Neuronal stem cell (in vitro differentiated cells): Measurements from ENCODE around the gene ALKBH8.
A peak's percentile ranks its signal among the peaks of the same experiment; 100 is the strongest.
"Not testable (repeated sequence)": the region's sequence is repeated elsewhere in the genome, so short reads cannot be mapped to it uniquely, and the experiment has no call there.

Source experiments
- DNase-seq: peaks from one replicate; pipeline ENCODE4 v3.0.0-alpha.2; 2013; ENCODE audit warnings: low spot score
- H2AFZ ChIP-seq: one replicate; pipeline ENCODE4 v1.6.1; 2013; ENCODE audit warnings: mild to moderate bottlenecking, low read length, inconsistent platforms
- H2AK5ac ChIP-seq: 2 replicates; pipeline ENCODE4 v1.6.1; 2013; ENCODE audit warnings: low read depth, mild to moderate bottlenecking, inconsistent platforms, low read length, moderate library complexity, mixed read lengths
- H2BK120ac ChIP-seq: 2 replicates; pipeline ENCODE4 v1.6.1; 2013; ENCODE audit warnings: low read depth, mild to moderate bottlenecking, inconsistent platforms, low read length, moderate library complexity, mixed read lengths
- H2BK12ac ChIP-seq: one replicate; pipeline ENCODE4 v1.6.1; 2013; ENCODE audit warnings: low read length, inconsistent platforms
- H2BK15ac ChIP-seq: 2 replicates; pipeline ENCODE4 v1.6.1; 2013; ENCODE audit warnings: mild to moderate bottlenecking, low read length, inconsistent platforms, mixed read lengths
- H2BK5ac ChIP-seq: one replicate; pipeline ENCODE4 v1.6.1; 2013; ENCODE audit warnings: inconsistent platforms, mild to moderate bottlenecking, low read length, moderate library complexity
- H3K14ac ChIP-seq: one replicate; pipeline ENCODE4 v1.6.1; 2013; ENCODE audit warnings: low read length, inconsistent platforms
- H3K18ac ChIP-seq: 2 replicates; pipeline ENCODE4 v1.6.1; 2013; ENCODE audit warnings: low read length, inconsistent platforms
- H3K23ac ChIP-seq: 2 replicates; pipeline ENCODE4 v1.6.1; 2013; ENCODE audit warnings: low read depth, mild to moderate bottlenecking, mixed read lengths, low read length, inconsistent platforms; ENCODE audit not compliant: poor library complexity
- H3K27ac ChIP-seq: replicated peaks from 3 replicates; pipeline ENCODE4 v1.5.1; 2013; ENCODE audit warnings: low read length, inconsistent platforms
- H3K27me3 ChIP-seq, 3 experiments: 2 replicates each; pipeline ENCODE4 v1.6.1; 2013; ENCODE audit warnings: low read length in 3 of 3, mild to moderate bottlenecking in 2 of 3, inconsistent platforms in 1 of 3, low read depth in 1 of 3, mixed read lengths in 1 of 3, moderate library complexity in 1 of 3; ENCODE audit not compliant: control insufficient read depth in 3 of 3, insufficient read depth in 3 of 3
- H3K36me3 ChIP-seq, 2 donors: replicated peaks in 1 of 2; 2 replicates each; pipeline ENCODE4 v1.6.1; 2013; ENCODE audit warnings: low read length in 2 of 2; ENCODE audit not compliant: control insufficient read depth in 2 of 2, insufficient read depth in 2 of 2
- H3K4ac ChIP-seq: 2 replicates; pipeline ENCODE4 v1.6.1; 2013; ENCODE audit warnings: inconsistent platforms, mild to moderate bottlenecking, low read length, moderate library complexity
- H3K4me1 ChIP-seq, 2 donors: 1 replicate in 1 of 2; 2 replicates in 1 of 2; pipeline ENCODE4 v1.6.1; 2013; ENCODE audit warnings: low read length in 2 of 2, low read depth in 1 of 2; ENCODE audit not compliant: control insufficient read depth in 2 of 2, insufficient read depth in 1 of 2
- H3K4me2 ChIP-seq: one replicate; pipeline ENCODE4 v1.6.1; 2013; ENCODE audit warnings: mild to moderate bottlenecking, low read length, inconsistent platforms; ENCODE audit not compliant: insufficient read depth, poor library complexity, severe bottlenecking
- H3K4me3 ChIP-seq, 2 donors: 2 replicates each; pipeline ENCODE4 v1.5.1; 2013; ENCODE audit warnings: low read length in 2 of 2, mild to moderate bottlenecking in 2 of 2, inconsistent platforms in 1 of 2, moderate library complexity in 1 of 2
- H3K79me1 ChIP-seq: one replicate; pipeline ENCODE4 v1.6.1; 2013; ENCODE audit warnings: low read depth, mild to moderate bottlenecking, inconsistent platforms, low read length, moderate library complexity
- H3K9ac ChIP-seq: one replicate; pipeline ENCODE4 v1.6.1; 2013; ENCODE audit warnings: mild to moderate bottlenecking, low read depth, low read length, inconsistent platforms; ENCODE audit not compliant: poor library complexity
- H3K9me3 ChIP-seq, 2 donors: replicated peaks in 1 of 2; 2 replicates each; pipeline versions ENCODE3 to v1.6.1; 2013; ENCODE audit warnings: low read length in 2 of 2, mild to moderate bottlenecking in 2 of 2, inconsistent platforms in 1 of 2, low read depth in 1 of 2, mixed read lengths in 1 of 2, moderate library complexity in 1 of 2; ENCODE audit not compliant: control insufficient read depth in 2 of 2, insufficient read depth in 1 of 2
- H4K8ac ChIP-seq: one replicate; pipeline ENCODE4 v1.6.1; 2013; ENCODE audit warnings: low read depth, mild to moderate bottlenecking, inconsistent platforms, low read length, moderate library complexity
- H4K91ac ChIP-seq: one replicate; pipeline ENCODE4 v1.6.1; 2013; ENCODE audit warnings: low read length, low read depth, mild to moderate bottlenecking, inconsistent platforms; ENCODE audit not compliant: poor library complexity
- WGBS, 2 donors: extraction: QIAGEN DNeasy Blood & Tissue Kit; methylation state at CpG; one replicate each; pipeline ENCODE4 v1.1.7; 2013; ENCODE audit warnings: missing lambda C conversion rate in 2 of 2, mixed read lengths in 1 of 2; ENCODE audit not compliant: insufficient read length in 2 of 2, insufficient replicate concordance in 1 of 2; ENCODE audit errors: extremely low coverage in 2 of 2; 5-methylcytosine and 5-hydroxymethylcytosine counted together

ALKBH8 gene

GRCh38 chr11:107576497-107577345, 11.2 kb upstream of the ALKBH8 start:
- not testable (repeated sequence) for H2AFZ ChIP-seq, H3K9ac ChIP-seq, H2BK12ac ChIP-seq, H2AK5ac ChIP-seq, H3K36me3 ChIP-seq, H3K4me2 ChIP-seq, H3K4me1 ChIP-seq, H3K14ac ChIP-seq, H2BK5ac ChIP-seq, H3K18ac ChIP-seq, H3K4ac ChIP-seq, H3K4me3 ChIP-seq, H2BK15ac ChIP-seq, H2BK120ac ChIP-seq, H4K8ac ChIP-seq, H3K27ac ChIP-seq, H3K79me1 ChIP-seq, H3K9me3 ChIP-seq, H3K27me3 ChIP-seq, H4K91ac ChIP-seq, H3K23ac ChIP-seq
- WGBS, 2 donors: no CpG with 5 or more reads among the region's 2 CpGs
- DNase-seq: peak; percentile 30

- Histone ChIP-seq H3K23ac (no peak overlapping the region), H3K27me3 (no peaks in the 10 kb centered on the region), H3K14ac (no peak overlapping the region), H3K4ac (no peak overlapping the region), H3K4me2 (no peak overlapping the region), H2BK5ac (no peak overlapping the region), H2BK120ac (no peak overlapping the region), H4K91ac (no peak overlapping the region), H3K27ac (no peak overlapping the region), H2BK15ac (no peak overlapping the region), H3K18ac (no peak overlapping the region), H3K9ac (no peak overlapping the region), H3K4me1 (no peaks in the 10 kb centered on the region), H2AFZ (no peak overlapping the region), H2AK5ac (no peak overlapping the region), H3K36me3 (no peaks in the 10 kb centered on the region), H3K9me3 (no peaks in the 10 kb centered on the region), H3K4me3 (no peak overlapping the region), H3K79me1 (no peaks in the 10 kb centered on the region), H2BK12ac (no peak overlapping the region), H4K8ac (no peak overlapping the region)
- no CpG with 5 or more reads among the region's 1 CpG for WGBS, 2 donors
- no peak for DNase-seq
Observed at GRCh38 chr11:107573438-107573837, 7.9 kb upstream of the ALKBH8 start.

- Histone ChIP-seq H3K23ac (no peak overlapping the region), H3K14ac (peak overlapping the region; percentile 38), H2BK5ac (no peak overlapping the region), H3K27ac (no peak overlapping the region), H3K9me3 (no peaks in the 10 kb centered on the region), H3K36me3 (no peaks in the 10 kb centered on the region), H3K4me2 (no peak overlapping the region), H2AK5ac (no peak overlapping the region), H4K91ac (no peak overlapping the region), H2BK15ac (no peak overlapping the region), H3K9ac (no peak overlapping the region), H3K4me1 (peaks cover 0 to 2% of the 10 kb centered on the region in 2 donors), H2BK12ac (no peak overlapping the region), H3K4ac (no peak overlapping the region), H2AFZ (no peak overlapping the region), H4K8ac (no peak overlapping the region), H3K18ac (no peak overlapping the region), H3K79me1 (no peaks in the 10 kb centered on the region), H3K27me3 (no peaks in the 10 kb centered on the region), H3K4me3 (no peak overlapping the region), H2BK120ac (no peak overlapping the region)
- no CpG with 5 or more reads among the region's 12 CpGs for WGBS, 2 donors
- DNase-seq: no peak
Observed at GRCh38 chr11:107570015-107570414, 4.5 kb upstream of the ALKBH8 start.

GRCh38 chr11:107567739-107568335, 2.3 kb upstream of the ALKBH8 start:
- whole genome bisulfite sequencing, 2 donors: no CpG with 5 or more reads among the region's 5 CpGs
- H2BK5ac ChIP-seq: no peak overlapping the region
- H3K9me3 ChIP-seq: no peaks in the 10 kb centered on the region
- H3K14ac ChIP-seq: no peak overlapping the region
- no peak overlapping the region for H2AK5ac ChIP-seq
- no peak for DNase-seq
- no peak overlapping the region for H4K8ac ChIP-seq
- H2BK12ac ChIP-seq: no peak overlapping the region
- no peak overlapping the region for H3K18ac ChIP-seq
- H3K36me3 ChIP-seq: no peaks in the 10 kb centered on the region
- no peaks in the 10 kb centered on the region for H3K27me3 ChIP-seq
- no peak overlapping the region for H3K4me3 ChIP-seq
- peaks cover 2 to 11% of the 10 kb centered on the region in 2 donors for H3K4me1 ChIP-seq
- no peak overlapping the region for H2BK15ac ChIP-seq
- no peak overlapping the region for H3K9ac ChIP-seq
- no peak overlapping the region for H3K23ac ChIP-seq
- no peak overlapping the region for H3K4ac ChIP-seq
- no peak overlapping the region for H4K91ac ChIP-seq
- H3K4me2 ChIP-seq: no peak overlapping the region
- H3K79me1 ChIP-seq: no peaks in the 10 kb centered on the region
- no peak overlapping the region for H3K27ac ChIP-seq
- no peak overlapping the region for H2AFZ ChIP-seq
- H2BK120ac ChIP-seq: no peak overlapping the region
